Stimulated activated CD4-positive, alpha-beta T cell treated with anti-CD3 and anti-CD28 coated beads, Interleukin-15, amount 100 ng/mL, for 1 hour (primary cell): ENCODE results near the gene MYOZ3.

ENCODE experiments used
- DNase-seq, 2 donors: peaks; one replicate each; pipeline ENCODE4 v3.0.0-alpha.2; 2020; ENCODE audit warnings: low read depth in 1 of 2, low spot score in 1 of 2

The MYOZ3 gene

GRCh38 chr5:150642567-150642927, 18.5 kb upstream of the MYOZ3 start:
- no peak for DNase-seq

- DNase-seq: no peak
Observed at GRCh38 chr5:150642991-150643710, 17.9 kb upstream of the MYOZ3 start.

GRCh38 chr5:150644058-150644457, 17.0 kb upstream of the MYOZ3 start:
- DNase-seq: no peak

GRCh38 chr5:150644514-150644913, 16.5 kb upstream of the MYOZ3 start:
- no peak for DNase-seq

GRCh38 chr5:150645070-150645700, 15.9 kb upstream of the MYOZ3 start:
- no peak for DNase-seq

GRCh38 chr5:150647275-150648251, 13.5 kb upstream of the MYOZ3 start:
- no peak for DNase-seq

- DNase-seq: no peak
Observed at GRCh38 chr5:150648294-150649107, 12.6 kb upstream of the MYOZ3 start.

GRCh38 chr5:150649108-150650020, 11.7 kb upstream of the MYOZ3 start:
- no peak for DNase-seq

- DNase-seq: no peak
Observed at GRCh38 chr5:150650021-150651006, 10.7 kb upstream of the MYOZ3 start.

GRCh38 chr5:150651382-150651781, 9.7 kb upstream of the MYOZ3 start:
- DNase-seq: no peak

GRCh38 chr5:150651924-150652671, 9.0 kb upstream of the MYOZ3 start:
- DNase-seq: no peak

- no peak for DNase-seq
Observed at GRCh38 chr5:150653145-150653761, 7.8 kb upstream of the MYOZ3 start.

GRCh38 chr5:150653762-150654556, 7.1 kb upstream of the MYOZ3 start:
- no peak for DNase-seq

- DNase-seq: no peak
Observed at GRCh38 chr5:150655221-150655620, 5.8 kb upstream of the MYOZ3 start.

- peak; percentile 57 to 65 for DNase-seq
Observed at GRCh38 chr5:150656191-150657132, 4.6 kb upstream of the MYOZ3 start.

GRCh38 chr5:150658121-150658520, 2.9 kb upstream of the MYOZ3 start:
- DNase-seq: no peak
